ENCODE data around the gene DNLZ.

The DNLZ gene

GRCh38 chr9:136395020-136395340 is 31.4 kb upstream of the DNLZ start:
- Histone ChIP-seq H3K4me2 (ENCODE audit: low read length) (no peak overlapping the region), H3K4me3 (ENCODE audit: low read length) (no peak overlapping the region), H3K36me3 (replicated peaks; ENCODE audit: low read depth, low read length) (peaks cover 63% of the 10 kb centered on the region), H3K9ac (ENCODE audit: low read length) (no peak overlapping the region), H3K4me1 (ENCODE audit: low read length) (peaks cover 9% of the 10 kb centered on the region), H3K79me2 (ENCODE audit: low read length) (peaks cover 54% of the 10 kb centered on the region), H3K9me3 (ENCODE audit: insufficient read depth, low read length) (no peaks in the 10 kb centered on the region), H4K20me1 (ENCODE audit: insufficient read depth, low read length) (peaks cover 13% of the 10 kb centered on the region), H3K27me3 (ENCODE audit: low read depth, low read length) (no peaks in the 10 kb centered on the region), H3K27ac (ENCODE audit: low read length) (no peak overlapping the region), H2AFZ (ENCODE audit: low read depth, low read length) (no peak overlapping the region)
- TF ChIP-seq, protein P1, sequence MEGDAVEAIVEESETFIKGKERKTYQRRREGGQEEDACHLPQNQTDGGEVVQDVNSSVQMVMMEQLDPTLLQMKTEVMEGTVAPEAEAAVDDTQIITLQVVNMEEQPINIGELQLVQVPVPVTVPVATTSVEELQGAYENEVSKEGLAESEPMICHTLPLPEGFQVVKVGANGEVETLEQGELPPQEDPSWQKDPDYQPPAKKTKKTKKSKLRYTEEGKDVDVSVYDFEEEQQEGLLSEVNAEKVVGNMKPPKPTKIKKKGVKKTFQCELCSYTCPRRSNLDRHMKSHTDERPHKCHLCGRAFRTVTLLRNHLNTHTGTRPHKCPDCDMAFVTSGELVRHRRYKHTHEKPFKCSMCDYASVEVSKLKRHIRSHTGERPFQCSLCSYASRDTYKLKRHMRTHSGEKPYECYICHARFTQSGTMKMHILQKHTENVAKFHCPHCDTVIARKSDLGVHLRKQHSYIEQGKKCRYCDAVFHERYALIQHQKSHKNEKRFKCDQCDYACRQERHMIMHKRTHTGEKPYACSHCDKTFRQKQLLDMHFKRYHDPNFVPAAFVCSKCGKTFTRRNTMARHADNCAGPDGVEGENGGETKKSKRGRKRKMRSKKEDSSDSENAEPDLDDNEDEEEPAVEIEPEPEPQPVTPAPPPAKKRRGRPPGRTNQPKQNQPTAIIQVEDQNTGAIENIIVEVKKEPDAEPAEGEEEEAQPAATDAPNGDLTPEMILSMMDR (IDR thresholded peaks at IDR 0.05; ENCODE audit: low read depth, low read length): no peak
- no peak for TF ChIP-seq EZH2phosphoT487 (IDR thresholded peaks at IDR 0.05; ENCODE audit: low read depth)

DNA sequence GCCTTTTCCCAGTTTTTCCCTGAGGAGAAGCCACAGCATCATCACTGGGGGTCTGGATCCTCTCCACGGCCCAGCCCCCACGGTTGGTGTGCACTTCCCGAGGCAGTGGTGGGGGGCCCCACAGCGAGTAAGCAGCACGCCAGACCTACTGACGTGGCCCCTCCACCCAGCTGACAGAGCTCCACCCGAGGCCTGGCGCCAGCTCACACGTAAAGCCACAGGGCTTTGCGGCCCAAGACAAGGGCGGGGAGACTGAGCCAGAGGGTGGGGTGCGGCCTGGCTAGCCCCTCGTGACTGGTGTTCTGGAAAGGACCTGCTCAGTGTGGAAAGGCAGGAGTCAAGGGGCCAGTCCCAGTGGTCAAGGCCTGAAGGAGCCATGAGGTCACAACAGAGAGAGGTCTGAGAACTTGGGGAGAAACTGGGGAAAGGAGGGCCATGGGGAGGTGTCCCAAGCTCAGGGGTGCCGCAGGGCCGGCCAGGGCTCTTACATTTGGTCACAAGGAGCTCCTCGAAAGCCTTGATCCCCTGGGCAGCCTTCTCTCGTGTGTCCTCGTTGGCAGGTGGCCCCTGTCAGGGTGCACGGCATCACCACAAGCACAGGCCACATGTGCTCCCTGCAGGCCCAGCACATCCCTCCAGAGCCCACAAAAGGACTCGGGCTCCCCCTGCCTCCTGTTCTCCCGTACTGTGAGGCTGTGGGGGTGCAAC is 30.9 kb upstream of the DNLZ start:
- no peak overlapping the region for H3K4me2 ChIP-seq (ENCODE audit: low read length)
- H2AFZ ChIP-seq (ENCODE audit: low read depth, low read length): no peak overlapping the region
- no peaks in the 10 kb centered on the region for H3K9me3 ChIP-seq (ENCODE audit: insufficient read depth, low read length)
- H3K4me1 ChIP-seq (ENCODE audit: low read length): peaks cover 9% of the 10 kb centered on the region
- peaks cover 49% of the 10 kb centered on the region for H3K79me2 ChIP-seq (ENCODE audit: low read length)
- no peaks in the 10 kb centered on the region for H3K27me3 ChIP-seq (ENCODE audit: low read depth, low read length)
- no peak overlapping the region for H3K27ac ChIP-seq (ENCODE audit: low read length)
- no peak overlapping the region for H3K4me3 ChIP-seq (ENCODE audit: low read length)
- H3K9ac ChIP-seq (ENCODE audit: low read length): no peak overlapping the region
- H3K36me3 ChIP-seq (replicated peaks; ENCODE audit: low read depth, low read length): peaks cover 68% of the 10 kb centered on the region
- TF ChIP-seq, protein P1 (IDR thresholded peaks at IDR 0.05; ENCODE audit: low read depth, low read length): no peak
- no peak for TF ChIP-seq EZH2phosphoT487 (IDR thresholded peaks at IDR 0.05; ENCODE audit: low read depth)
- H4K20me1 ChIP-seq (ENCODE audit: insufficient read depth, low read length): peaks cover 13% of the 10 kb centered on the region

DNA sequence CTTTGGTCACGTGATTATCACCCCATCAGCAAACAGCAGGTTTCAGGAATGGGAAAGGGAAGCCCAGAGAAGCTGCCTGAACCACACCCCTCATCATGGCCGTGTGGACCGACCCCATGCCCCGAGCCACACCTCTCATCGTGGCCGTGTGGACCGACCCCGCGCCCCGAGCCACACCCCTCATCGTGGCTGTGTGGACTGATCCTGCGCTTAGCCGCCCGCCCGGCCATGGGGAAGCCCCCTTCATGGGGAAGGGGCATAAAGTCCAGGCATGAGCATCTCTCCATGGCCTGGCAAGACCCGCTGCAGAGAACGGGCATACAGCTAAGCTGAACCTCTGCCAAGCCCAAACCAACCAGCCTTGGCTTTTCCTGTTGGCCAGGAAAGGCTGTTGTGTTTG is 30.0 kb upstream of the DNLZ start:
- TF ChIP-seq, protein P1 (IDR thresholded peaks at IDR 0.05; ENCODE audit: low read depth, low read length): no peak
- TF ChIP-seq EZH2phosphoT487 (IDR thresholded peaks at IDR 0.05; ENCODE audit: low read depth): no peak
- Histone ChIP-seq H3K79me2 (ENCODE audit: low read length) (peaks cover 39% of the 10 kb centered on the region), H3K27ac (ENCODE audit: low read length) (no peak overlapping the region), H3K36me3 (replicated peaks; ENCODE audit: low read depth, low read length) (peaks cover 73% of the 10 kb centered on the region), H3K27me3 (ENCODE audit: low read depth, low read length) (no peaks in the 10 kb centered on the region), H3K9ac (ENCODE audit: low read length) (no peak overlapping the region), H4K20me1 (ENCODE audit: insufficient read depth, low read length) (peaks cover 4% of the 10 kb centered on the region; the same call in 1 of the 2 replicates), H3K9me3 (ENCODE audit: insufficient read depth, low read length) (no peaks in the 10 kb centered on the region), H3K4me3 (ENCODE audit: low read length) (no peak overlapping the region), H3K4me1 (ENCODE audit: low read length) (peaks cover 4% of the 10 kb centered on the region), H2AFZ (ENCODE audit: low read depth, low read length) (no peak overlapping the region), H3K4me2 (ENCODE audit: low read length) (no peak overlapping the region)

DNA sequence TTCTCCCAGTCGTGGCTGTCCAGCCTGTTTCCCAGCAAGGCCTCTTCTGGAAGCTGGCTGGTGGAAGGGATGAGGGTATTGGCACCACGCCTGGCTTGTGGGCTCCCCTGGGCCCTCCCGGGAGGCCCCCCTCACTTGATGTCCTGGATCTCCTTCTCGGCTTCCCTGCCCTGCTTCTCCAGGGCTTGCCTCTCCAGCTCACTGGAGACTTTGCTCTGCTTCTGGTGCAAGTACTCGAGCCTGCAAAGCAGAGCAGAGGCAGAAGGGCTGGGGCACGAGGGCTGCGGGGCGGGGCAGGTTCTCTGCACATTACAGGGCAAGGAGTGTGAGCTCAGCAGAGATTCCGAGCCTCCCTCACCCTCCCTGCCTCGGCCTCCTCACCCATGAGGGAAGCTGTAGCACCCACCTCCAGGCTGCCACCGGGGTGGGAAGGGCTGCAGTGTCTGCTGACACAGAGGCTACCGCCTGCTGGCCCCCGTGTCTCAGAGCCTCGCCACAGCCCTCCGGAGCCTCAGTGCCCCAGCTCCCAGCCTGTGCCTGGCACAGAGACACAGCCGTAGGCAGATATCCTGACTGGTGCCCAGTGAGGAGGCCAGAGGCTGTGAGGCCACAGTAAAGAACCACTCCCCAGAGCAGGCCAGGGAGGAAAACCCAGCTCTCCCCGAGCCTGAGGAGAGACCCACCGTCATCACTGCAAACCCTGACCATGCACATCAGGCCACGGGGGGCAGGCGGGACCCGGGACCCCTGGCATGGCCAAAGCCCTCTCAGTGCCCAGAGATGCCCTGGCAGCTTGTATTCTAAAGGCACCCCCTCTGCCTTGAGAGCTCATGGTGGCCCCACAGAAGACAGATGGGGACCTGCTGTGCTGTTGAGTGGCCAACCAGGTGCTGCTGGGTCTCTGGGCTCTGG is 29.2 kb upstream of the DNLZ start:
- peaks cover 73% of the 10 kb centered on the region for H3K36me3 ChIP-seq (replicated peaks; ENCODE audit: low read depth, low read length)
- no peak overlapping the region for H3K27ac ChIP-seq (ENCODE audit: low read length)
- H3K4me2 ChIP-seq (ENCODE audit: low read length): no peak overlapping the region
- no peaks in the 10 kb centered on the region for H3K4me1 ChIP-seq (ENCODE audit: low read length)
- H3K9me3 ChIP-seq (ENCODE audit: insufficient read depth, low read length): no peaks in the 10 kb centered on the region
- no peak overlapping the region for H2AFZ ChIP-seq (ENCODE audit: low read depth, low read length)
- TF ChIP-seq, protein P1 (IDR thresholded peaks at IDR 0.05; ENCODE audit: low read depth, low read length): no peak
- TF ChIP-seq EZH2phosphoT487 (IDR thresholded peaks at IDR 0.05; ENCODE audit: low read depth): no peak
- H3K79me2 ChIP-seq (ENCODE audit: low read length): peaks cover 32% of the 10 kb centered on the region
- H4K20me1 ChIP-seq (ENCODE audit: insufficient read depth, low read length): no peaks in the 10 kb centered on the region
- H3K9ac ChIP-seq (ENCODE audit: low read length): no peak overlapping the region
- H3K4me3 ChIP-seq (ENCODE audit: low read length): no peak overlapping the region
- no peaks in the 10 kb centered on the region for H3K27me3 ChIP-seq (ENCODE audit: low read depth, low read length)

All from OCI-LY3 (cell line).